Activated T-helper 1 cell treated with anti-CD3 and anti-CD28 coated beads, Interleukin-2, amount 50 U/mL, for 16 hours (primary cell): Measurements from ENCODE around the gene ARVCF.
"Not testable (repeated sequence)": the region's sequence is repeated elsewhere in the genome, so short reads cannot be mapped to it uniquely, and the experiment has no call there.

Source experiments
- DNase-seq, 2 donors: peaks; one replicate each; pipeline ENCODE4 v3.0.0-alpha.2; 2020; ENCODE audit warnings: low read depth in 1 of 2, low spot score in 1 of 2

Gene ARVCF

DNA sequence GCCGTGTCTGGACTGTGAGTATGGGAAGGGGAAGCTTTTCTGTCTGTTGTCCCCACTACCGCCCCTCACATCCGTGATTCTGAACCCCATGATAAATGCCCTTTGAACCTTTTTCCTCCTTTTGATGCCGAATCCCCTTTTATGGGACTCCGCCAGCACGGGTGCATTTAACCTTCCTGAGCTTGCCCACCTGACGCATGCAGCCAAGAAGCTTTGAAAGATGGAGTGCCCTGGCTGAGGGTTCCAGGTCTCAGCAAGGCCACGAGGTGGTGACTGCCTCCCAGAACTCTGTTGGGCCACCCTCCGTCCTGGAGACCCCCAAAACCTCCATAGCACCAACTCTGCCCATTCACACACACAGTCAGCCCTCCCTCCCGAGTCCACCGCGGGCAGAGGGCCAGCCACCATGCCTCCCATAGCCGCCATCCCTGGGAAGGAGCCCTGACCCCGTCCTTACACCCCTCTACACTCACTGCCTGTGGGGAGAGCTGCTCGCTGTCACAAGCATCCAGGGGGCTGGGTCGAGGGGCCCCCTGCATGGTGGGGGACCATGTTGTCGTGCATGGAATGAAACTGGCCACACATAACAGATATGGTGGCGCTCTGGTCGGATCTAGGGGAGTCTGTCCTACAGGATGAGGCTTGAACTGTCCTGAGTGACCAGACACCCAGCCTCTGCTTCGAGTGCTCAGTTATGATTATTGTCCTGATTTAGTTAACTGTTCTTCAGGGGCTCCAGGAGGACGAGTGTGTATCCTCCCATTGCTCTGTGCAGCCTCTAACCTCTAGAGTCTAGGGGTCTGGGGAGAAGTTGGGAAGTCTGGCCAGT is 75.9 kb downstream of the ARVCF start:
- DNase-seq = no peak

DNA sequence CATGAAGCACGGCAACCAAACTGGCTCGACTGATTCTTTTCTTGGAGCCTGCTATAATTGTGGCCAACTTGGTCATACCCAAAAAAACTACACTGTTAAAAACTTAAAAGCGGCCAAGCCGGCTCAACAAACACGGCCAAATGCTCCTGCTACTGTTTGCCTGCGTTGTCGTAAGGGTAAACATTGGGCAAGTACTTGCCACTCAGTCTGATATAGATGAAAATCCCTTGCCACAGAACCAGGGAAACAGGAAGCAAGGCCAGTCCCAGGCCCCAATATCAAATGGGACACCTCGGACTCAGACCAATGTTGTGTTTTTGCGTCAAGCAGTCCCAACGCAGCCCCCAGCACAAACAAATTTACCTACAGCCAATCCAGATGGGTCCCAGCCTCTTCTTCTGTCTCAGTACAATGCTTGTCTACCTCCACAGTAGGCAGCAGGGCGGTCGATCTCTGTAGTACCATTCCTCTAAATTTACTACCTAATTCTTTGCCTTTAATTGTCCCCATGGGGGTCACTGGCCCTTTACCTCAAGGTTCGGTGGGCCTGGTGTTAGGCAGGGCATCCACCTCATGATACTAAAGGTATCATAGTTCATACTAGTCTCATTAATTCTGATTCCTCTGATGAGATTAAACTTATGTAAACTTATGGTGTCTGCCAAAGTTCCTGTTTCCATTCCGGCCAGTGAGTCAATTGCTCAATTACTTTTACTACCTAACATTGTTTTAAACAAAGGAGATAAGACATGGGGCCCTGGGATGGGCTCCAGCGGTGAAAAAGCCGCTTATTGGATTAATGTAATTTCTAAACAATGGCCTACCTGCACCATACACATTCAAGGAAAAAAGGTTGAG is 78.8 kb downstream of the ARVCF start:
- no peak for DNase-seq

DNA sequence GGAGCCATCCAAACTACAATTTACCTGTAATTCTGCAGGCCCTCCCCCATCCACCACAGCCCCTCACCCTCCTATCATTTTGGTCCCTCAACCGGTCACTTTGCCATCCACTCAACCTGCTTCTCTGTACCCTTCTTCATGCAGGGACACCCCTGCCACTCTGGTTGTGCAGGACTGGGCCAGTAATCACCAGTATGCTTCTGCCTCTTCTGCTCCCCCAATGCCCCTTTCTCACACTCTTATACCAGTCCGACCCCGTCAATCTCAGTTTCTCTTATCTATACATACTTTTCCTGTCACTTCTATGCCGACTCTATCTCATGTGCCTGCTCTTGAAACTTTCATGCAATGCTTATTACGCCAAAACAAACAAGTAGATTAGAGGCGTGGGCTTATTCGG is 80.1 kb downstream of the ARVCF start:
- DNase-seq = no peak

DNA sequence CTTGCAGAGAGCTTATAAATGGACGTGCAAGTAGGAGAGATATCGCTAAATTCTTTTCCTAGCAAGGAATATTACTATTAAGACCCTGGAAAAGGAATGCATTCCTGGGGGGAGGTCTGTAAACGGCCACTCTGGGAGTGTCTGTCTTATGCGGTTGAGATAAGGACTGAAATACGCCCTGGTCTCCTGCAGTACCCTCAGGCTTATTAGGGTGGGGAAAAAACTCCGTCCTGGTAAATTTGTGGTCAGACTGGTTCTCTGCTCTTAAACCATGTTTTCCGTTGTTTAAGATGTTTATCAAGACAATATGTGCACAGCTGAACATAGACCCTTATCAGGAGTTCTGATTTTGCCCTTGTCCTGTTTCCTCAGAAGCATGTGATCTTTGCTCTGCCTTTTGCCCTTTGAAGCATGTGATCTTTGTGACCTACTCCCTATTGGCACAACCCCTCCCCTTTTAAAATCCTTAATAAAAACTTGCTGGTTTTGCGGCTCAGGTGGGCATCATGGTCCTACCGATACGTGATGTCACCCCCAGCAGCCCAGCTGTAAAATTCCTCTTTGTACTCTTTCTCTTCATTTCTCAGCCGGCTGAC is 81.4 kb downstream of the ARVCF start:
- not testable (repeated sequence) for DNase-seq

DNA sequence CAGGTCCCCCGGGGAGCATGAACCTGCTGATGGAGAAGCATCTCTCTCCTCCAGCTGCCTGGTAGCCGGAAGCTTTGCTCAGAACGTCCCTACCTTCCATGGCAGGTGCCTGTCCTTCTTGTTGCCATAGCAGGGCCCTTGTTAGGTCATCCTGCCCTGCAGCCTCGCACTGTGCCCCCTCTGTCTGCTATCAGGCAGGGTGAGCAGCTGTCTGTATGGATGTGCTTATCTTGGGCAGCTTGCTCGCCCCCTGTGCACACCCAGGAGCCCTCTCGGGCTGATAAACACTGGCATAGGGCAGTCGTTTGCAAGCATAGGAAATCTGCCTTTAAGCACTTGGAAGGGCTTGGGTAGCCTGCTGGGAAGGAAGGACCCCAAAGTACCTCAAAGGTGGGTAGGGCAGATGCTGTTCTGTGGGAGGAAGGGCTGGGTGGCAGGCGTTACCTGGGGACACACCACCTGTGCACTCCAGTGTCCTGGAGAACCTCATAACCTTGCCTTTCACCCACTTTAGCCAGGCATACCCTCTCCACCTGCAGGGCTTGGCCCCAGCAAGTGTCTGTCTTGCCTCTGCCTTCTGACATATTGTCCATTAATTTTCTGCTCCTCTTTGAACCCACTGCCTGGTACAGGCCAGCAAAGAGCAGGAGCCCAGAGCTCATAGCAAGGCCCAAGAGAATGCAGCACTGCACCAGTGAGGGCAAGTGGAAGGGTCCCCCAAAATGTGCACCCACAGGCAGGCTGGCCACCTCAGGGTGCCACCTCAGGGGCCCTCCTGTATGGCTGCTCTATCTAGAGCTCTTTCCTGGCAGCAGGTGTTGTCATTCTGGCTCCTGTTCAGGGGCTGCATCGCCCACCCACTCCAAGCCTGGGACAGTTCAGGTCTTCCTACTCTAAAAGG is 83.0 kb downstream of the ARVCF start:
- no peak for DNase-seq

DNA sequence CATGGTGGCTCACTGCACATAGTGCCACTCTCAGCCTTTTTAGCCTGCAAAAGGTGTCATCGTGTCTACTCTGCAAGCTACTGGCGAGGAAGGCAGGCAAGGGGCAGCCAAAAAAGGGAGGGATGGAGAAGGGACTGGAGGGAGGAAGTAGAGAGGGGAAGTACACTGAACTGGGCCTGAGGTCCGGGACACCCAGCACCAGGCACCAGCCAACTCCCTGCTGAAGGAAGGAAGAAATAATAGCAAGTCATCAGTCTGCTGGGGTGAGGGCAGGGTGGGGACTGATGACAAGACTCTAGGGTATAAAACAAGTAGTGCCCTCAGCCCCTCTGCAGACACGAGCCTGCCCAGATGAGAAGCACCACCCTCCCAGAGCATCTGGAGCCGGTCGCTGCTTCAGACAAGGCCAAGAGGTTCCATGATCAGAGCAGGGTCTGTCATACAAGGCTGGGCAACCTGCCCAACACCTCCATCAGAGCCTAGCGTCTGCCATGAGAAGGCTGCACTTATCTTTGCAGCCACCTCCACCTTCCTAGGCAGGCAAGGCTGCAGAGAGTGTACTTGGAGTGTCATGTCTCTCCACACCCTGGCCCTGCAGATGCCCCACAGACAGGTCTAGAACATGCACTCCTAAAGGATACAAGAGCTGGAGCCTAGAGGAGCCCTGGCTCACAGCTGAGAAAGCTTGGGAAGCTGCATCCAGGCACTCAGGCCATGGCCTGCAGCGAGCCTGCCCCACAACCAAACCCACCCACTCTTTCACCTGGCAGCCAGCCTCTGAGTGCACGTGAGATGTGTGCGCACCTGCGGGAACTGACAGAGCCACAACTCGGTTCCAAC is 84.0 kb downstream of the ARVCF start:
- no peak for DNase-seq

DNA sequence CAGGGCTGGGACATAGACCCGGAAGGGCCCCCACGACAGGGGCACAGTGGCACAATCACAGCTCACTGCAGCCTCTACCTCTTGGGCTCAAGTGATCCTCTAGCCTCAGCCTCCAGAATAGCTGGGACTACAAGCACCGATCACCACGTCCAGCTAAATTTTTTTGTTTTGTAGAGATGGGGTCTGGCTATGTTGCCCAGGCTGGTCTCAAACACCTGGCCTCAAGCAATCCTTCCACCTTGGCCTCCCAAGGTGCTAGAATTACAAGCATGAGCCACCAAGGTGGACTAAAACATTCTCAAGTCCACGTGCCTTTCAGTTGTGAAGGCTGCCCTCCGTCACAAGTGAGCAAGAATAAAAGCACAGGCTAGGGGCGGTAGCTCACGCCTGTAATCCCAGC is 85.1 kb downstream of the ARVCF start:
- no peak for DNase-seq

DNA sequence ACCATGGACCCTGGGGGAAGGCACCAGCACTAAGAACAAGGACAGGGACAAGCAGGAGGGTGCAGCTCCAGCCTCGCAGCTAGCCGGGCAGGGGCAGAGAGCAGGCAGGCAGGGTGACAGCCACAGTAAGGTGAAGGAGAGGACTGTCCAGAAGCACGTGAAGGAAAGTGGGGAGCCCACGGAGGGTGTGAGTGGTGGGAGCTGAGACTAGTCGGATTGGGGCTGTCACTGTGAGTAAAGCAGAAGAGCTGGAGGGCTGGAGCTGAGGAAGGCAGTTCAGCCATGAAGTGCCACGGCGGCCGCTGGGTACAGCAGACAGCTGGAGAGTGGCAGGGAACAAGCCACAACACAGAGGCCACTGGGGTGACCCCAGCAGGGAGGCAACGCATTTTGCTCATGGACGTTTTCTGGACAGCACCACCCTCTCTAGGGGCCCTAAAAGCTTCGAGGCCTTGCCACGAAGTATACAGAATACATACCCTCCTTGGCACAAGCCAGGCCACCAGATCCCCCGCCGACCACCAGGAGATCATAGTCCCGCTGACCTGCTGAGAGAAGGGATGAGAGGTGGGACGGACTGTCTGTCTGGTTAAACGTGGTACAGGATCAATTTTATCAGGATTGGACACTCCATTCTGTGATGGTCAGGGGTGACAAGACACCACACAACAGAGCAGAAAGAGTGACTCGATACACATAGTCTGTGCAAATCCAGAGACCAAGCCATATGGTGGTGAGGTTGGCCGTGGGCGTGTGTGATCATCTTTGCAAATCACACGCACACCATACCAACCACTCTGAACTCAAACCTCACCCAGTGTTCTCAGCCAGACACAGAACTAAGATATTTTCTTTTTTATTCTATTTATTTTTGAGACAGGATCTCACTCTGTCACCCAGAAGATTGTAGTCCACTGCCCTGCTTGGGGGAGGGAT is 85.8 kb downstream of the ARVCF start:
- DNase-seq = no peak

DNA sequence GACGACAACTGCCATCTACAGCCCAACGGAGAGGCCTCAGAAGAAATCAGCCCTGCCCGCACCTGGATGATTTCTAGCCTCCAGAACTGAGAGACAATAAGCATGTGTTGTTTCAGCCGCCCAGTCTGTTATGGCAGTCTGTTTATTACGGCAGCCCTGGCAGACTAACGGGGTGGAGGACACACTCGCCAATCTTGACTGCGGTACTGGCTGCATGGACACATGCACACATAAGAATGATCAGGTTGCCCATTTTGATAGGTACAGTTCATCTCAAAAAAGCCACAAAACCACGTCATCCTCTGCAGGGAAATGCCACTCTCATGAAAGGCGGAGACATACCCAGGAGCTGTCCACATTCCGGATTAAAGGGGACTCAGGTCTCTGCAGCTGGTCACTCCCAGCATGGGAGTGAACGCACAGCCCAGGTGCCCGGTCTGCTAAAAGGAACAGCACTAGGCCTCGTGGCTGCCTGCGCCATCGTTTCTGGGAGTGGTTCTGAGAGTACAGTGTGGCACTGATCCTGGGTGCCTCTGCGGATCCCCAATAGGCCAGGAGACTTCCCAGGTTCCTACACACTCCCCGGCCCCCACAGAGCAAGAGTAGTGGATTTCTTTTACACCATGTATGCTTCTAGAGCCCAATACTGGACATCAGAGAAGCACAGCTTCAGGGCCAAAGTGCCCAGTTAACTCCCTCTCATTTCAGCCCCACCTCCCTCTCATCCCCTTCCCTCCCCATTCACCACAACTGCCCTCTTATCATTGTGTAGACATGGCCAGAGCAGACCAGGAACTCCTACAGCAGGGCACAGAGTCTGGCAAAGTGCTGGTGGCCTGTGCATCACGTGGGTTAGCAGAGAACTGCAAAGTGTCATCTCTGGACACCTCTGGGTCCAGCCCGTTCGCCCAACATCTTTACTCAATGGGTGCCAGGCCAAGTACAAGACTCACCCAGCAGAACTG is 86.8 kb downstream of the ARVCF start:
- no peak for DNase-seq

DNA sequence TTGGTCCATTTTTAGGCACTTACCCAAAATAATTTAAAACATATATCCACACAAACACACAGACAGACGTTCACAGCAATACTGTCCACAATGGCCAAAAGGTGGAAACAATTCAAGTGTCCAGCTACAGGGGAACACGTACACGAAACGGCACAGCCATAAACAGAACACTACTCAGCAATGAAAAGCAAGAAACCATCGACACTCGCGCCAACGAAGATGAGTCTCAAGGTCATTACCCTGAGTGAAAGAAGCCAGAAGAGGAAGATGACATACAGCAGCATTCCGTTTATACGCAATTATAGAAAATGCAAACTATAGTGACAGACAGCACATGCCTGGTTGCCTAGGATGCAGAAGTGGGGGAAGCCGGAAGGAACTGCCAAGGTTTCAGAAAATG is 88.4 kb downstream of the ARVCF start:
- no peak for DNase-seq

DNA sequence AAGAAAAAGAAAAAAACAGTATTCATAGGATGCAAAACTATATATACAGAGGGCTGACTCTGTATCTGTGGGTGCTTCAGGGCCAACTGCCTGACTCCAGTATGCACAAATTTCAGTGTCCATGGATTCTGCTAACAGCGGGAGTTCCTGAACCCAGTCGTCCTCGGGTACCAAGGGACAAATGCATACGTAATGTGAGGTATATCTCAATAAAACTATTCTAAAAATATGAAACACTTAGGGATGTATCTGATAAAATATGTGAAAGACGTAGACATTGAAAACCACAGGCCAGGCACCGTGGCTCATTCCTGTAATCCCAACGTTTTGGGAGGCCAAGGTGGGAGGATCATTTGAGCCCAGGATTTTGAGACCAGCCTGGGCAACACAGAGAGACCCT is 88.9 kb downstream of the ARVCF start:
- no peak for DNase-seq

DNA sequence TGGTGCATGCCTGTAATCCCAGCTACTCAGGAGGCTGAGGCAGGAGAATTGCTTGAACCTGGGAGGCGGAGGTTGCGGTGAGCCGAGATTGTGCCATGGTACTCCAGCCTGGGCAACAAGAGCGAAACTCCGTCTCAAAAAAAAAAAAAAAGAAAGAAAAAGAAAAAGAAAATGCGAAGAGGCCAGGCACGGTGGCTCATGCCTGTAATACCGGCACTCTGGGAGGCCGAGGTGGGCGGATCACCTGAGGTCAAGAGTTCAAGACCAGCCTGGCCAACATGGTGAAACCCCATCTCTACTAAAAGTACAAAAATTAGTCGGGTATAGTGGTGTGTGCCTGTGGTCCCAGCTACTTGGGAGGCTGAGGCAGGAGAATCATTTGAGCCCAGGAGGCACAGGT is 90.6 kb downstream of the ARVCF start:
- not testable (repeated sequence) for DNase-seq

DNA sequence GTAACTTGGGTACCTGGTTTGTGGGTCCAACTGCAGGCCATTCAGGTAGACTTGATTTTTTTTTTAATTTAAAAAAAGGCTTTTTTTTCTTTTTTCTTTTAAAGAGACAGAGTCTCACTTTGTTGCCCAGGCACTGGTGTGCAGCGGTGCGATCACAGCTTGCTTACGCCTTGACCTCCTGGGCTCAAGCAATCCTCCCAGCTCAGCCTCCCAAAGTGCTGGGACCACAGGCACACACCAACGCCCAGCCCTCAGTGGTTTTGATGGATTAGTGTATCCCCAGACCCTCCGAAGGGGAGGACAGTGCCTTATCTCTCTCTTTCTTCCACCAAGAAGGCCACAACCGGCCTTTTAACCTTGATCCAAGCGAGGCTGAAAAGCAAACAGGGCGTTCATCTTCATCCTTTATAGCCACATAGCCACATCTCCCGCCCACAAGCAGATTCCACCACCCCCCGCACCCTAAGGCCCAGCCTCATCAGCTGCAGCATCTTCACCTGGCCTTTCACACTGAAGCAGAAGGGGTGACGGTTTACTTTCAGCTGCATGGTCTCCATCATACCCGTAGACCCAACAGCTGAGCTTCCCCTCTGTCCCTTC is 92.6 kb downstream of the ARVCF start:
- no peak for DNase-seq

DNA sequence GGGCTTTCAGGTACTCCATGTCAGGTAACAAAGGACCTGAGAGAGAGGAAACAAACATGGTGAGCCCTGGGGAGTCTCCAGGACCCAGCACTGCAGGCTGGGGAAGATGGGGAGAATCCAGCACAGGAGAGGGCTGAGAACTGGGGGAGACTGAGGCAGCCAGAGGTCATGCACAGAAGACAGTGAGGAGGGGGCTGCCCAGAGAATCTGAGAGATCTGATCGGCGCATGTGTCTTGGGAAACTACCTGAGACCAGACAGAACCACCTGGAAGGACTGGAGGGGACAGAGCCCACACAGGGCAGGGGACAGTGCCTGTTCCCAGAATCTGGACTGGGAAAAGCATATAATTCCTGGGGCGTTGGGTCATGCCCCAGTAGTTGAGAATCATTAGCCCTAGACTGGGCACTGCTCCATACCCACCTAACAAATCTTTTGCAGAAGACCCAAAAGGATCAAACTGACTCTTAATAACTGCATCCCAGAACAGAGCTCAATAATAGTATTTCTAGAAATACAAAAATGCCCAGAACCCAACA is 95.0 kb downstream of the ARVCF start:
- no peak for DNase-seq
